H1 (cell line): ENCODE measurements around the gene POU6F2.

Experiments used
- CEBPB ChIP-seq: IDR thresholded peaks from 2 replicates; pipeline ENCODE4 v1.6.1; 2012; ENCODE audit warnings: low read depth, low read length
- CHD2 ChIP-seq: IDR thresholded peaks from 2 replicates; pipeline ENCODE4 v1.6.1; 2012; ENCODE audit warnings: low read length, improper control_type of control experiment
- CTCF ChIP-seq, 3 experiments: IDR thresholded peaks; 1 replicate in 2 of 3; 2 replicates in 1 of 3; pipeline versions ENCODE4 v1.5.1 to v1.6.1; 2011; ENCODE audit warnings: low read length in 3 of 3, mild to moderate bottlenecking in 3 of 3, inconsistent platforms in 2 of 3, low read depth in 1 of 3, moderate library complexity in 1 of 3; ENCODE audit not compliant: insufficient read depth in 1 of 3; ENCODE audit errors: control extremely low read depth in 1 of 3
- EP300 ChIP-seq, 2 experiments: IDR thresholded peaks; 1 replicate in 1 of 2; 2 replicates in 1 of 2; pipeline ENCODE4 v1.6.1; 2011 to 2012; ENCODE audit warnings: low read depth in 2 of 2, low read length in 2 of 2, mild to moderate bottlenecking in 2 of 2, borderline replicate concordance in 1 of 2, inconsistent platforms in 1 of 2, moderate library complexity in 1 of 2
- FOSL1 ChIP-seq: IDR thresholded peaks from 2 replicates; pipeline ENCODE4 v1.6.1; 2011; ENCODE audit warnings: mild to moderate bottlenecking, low read depth, low read length, moderate library complexity; ENCODE audit not compliant: insufficient read depth
- HDAC6 ChIP-seq: IDR thresholded peaks from one replicate; pipeline ENCODE4 v1.7.1; 2012; ENCODE audit warnings: low read depth, mild to moderate bottlenecking, inconsistent platforms, low read length, moderate library complexity
- MAFK ChIP-seq: IDR thresholded peaks from 2 replicates; pipeline ENCODE4 v1.6.1; 2012; ENCODE audit warnings: low read depth, mild to moderate bottlenecking, improper control_type of control experiment, low read length
- POLR2AphosphoS5 ChIP-seq: IDR thresholded peaks from 2 replicates; pipeline ENCODE4 v1.6.1; 2011; ENCODE audit warnings: low read depth, low read length
- SRF ChIP-seq: IDR thresholded peaks from 2 replicates; pipeline ENCODE4 v1.6.1; 2011; ENCODE audit warnings: mild to moderate bottlenecking, low read depth, low read length, moderate library complexity
- TEAD4 ChIP-seq: IDR thresholded peaks from 2 replicates; pipeline ENCODE4 v1.6.1; 2012; ENCODE audit warnings: low read depth, low read length, inconsistent platforms, mixed read lengths
- YY1 ChIP-seq: IDR thresholded peaks from 2 replicates; pipeline ENCODE4 v1.6.1; 2011; ENCODE audit warnings: low read depth, mild to moderate bottlenecking, low read length
- TF ChIP-seq, protein P1 (sequence below): IDR thresholded peaks from 2 replicates; pipeline ENCODE4 v1.6.1; 2012; ENCODE audit warnings: inconsistent platforms

GRCh38 chr7:39464350-39465054, 486.8 kb downstream of the POU6F2 start:
- TF ChIP-seq POLR2AphosphoS5 (no peak), CTCF (IDR thresholded peaks at IDR 0.05; ENCODE audit: control extremely low read depth in 1 of 3, insufficient read depth in 1 of 3, low read depth in 1 of 3, low read length in 3 of 3) (no peak), TEAD4 (no peak), CEBPB (no peak), SRF (no peak), CHD2 (no peak), YY1 (no peak), EP300 (IDR thresholded peaks at IDR 0.05; ENCODE audit: borderline replicate concordance in 1 of 2, low read depth in 2 of 2, low read length in 2 of 2) (no peak), FOSL1 (no peak), MAFK (no peak), HDAC6 (no peak)
- TF ChIP-seq, protein P1, sequence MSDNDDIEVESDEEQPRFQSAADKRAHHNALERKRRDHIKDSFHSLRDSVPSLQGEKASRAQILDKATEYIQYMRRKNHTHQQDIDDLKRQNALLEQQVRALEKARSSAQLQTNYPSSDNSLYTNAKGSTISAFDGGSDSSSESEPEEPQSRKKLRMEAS: no peak
